K562 (cell line): Measurements from ENCODE around the gene NIFK. TPM values are rescaled to one million over a fixed set of nuclear protein-coding genes. Genes with fewer than 3 reads are reported as not detected.
A peak's percentile ranks its signal among the peaks of the same experiment; 100 is the strongest.

Experiments used
- CBFA2T3 ChIP-seq: fragments of 450-650 bp; IDR thresholded peaks from 2 replicates; pipeline ENCODE4 v1.6.1; 2017
- GABPB1 ChIP-seq: sonication (generic); formaldehyde crosslinking; IDR thresholded peaks from 2 replicates; pipeline ENCODE4 v1.8.0; 2022; ENCODE audit warnings: mild to moderate bottlenecking, missing genetic modification reagents
- HCFC1 ChIP-seq: IDR thresholded peaks from 2 replicates; pipeline ENCODE4 v1.6.1; 2012; ENCODE audit warnings: low read depth, low read length, improper control_type of control experiment
- HNRNPL ChIP-seq: fragments of 200-400 bp; formaldehyde crosslinking; IDR thresholded peaks from 2 replicates; pipeline ENCODE4 v1.6.1; 2017; ENCODE audit warnings: low read depth, mild to moderate bottlenecking, low read length
- JUND ChIP-seq, 2 experiments: IDR thresholded peaks; 2 replicates in 1 of 2; 3 replicates in 1 of 2; pipeline ENCODE4 v1.6.1; 2011; ENCODE audit warnings: borderline replicate concordance in 2 of 2, low read depth in 2 of 2, low read length in 2 of 2, improper control_type of control experiment in 1 of 2, missing biosample characterization in 1 of 2, missing genetic modification characterization in 1 of 2, missing genetic modification reagents in 1 of 2
- KDM1A ChIP-seq, 2 experiments: fragments of 450-650 bp; IDR thresholded peaks; 2 replicates each; pipeline ENCODE4 v1.6.1; 2016; ENCODE audit warnings: mild to moderate bottlenecking in 2 of 2
- SMAD2 ChIP-seq: fragments of 150-350 bp; IDR thresholded peaks from 2 replicates; pipeline ENCODE4 v1.6.1; 2014; ENCODE audit warnings: low read depth, mild to moderate bottlenecking, low read length
- TRIM24 ChIP-seq, 2 experiments: fragments of 450-650 bp; IDR thresholded peaks; 2 replicates each; pipeline ENCODE4 v1.6.1; 2016
- ZBTB11 ChIP-seq, 3 experiments: fragments of 200-800 bp in 1 of 3; fragments of 250-450 bp in 1 of 3; fragments of 450-650 bp in 1 of 3; sonication (Bioruptor Pico) in 1 of 3; sonication (Bioruptor generic) in 1 of 3; formaldehyde crosslinking in 1 of 3; IDR thresholded peaks; 2 replicates each; pipeline versions ENCODE4 v1.6.1 to v1.8.0; 2016 to 2022; ENCODE audit warnings: mild to moderate bottlenecking in 2 of 3, missing genetic modification characterization in 2 of 3, missing compliant biosample characterization in 1 of 3, moderate library complexity in 1 of 3
- ZNF23 ChIP-seq: fragments of 250-450 bp; sonication (Bioruptor Pico); IDR thresholded peaks from 2 replicates; pipeline ENCODE4 v1.4.0; 2020; ENCODE audit warnings: mild to moderate bottlenecking
- polyA plus RNA-seq, 8 experiments: library from polyadenylated mRNA; depleted of rRNA in 4 of 8; stranded (reverse) in 5 of 8; unstranded in 3 of 8; fragments of >200 nt; fragmentation: Nextera tagmentation in 2 of 8; fragmentation: Illumina TruSeq in 1 of 8; extraction: Ambion mirVana in 2 of 8; extraction: Trizol in 1 of 8; gene quantifications; 2 replicates each; pipeline versions ENCODE4 v1.2.1 to v1.2.3, GENCODE V29; 2011 to 2014; ENCODE audit warnings: inconsistent platforms in 1 of 8, missing spikeins in 1 of 8
- total RNA-seq, 7 experiments: library from RNA; depleted of rRNA in 6 of 7; stranded (reverse); fragments of >200 nt in 6 of 7; fragmentation: Illumina TruSeq in 2 of 7; extraction: Trizol in 2 of 7; gene quantifications; 2 replicates each; pipeline versions ENCODE4 v1.2.1 to v1.2.3, GENCODE V29; 2011 to 2021; ENCODE audit warnings: low replicate concordance in 1 of 7

The NIFK gene
- total and polyA plus RNA-seq, 9 of the 15 experiments (the other 6 are each of a cell fraction or from before 2014, with no cell fraction given) = 60.2 to 426 (median 183) TPM

- TF ChIP-seq ZBTB11 (CRISPR knock-in tag; IDR thresholded peaks at IDR 0.05) (peak in 1 of 3 experiments; percentile 57; a peak in 1 of 6 replicates), SMAD2 (no peak), CBFA2T3 (no peak), HNRNPL (no peak), JUND (IDR thresholded peaks at IDR 0.05; ENCODE audit: borderline replicate concordance, low read depth, low read length) (peak; percentile 62), JUND (tag; IDR thresholded peaks at IDR 0.05; ENCODE audit: borderline replicate concordance, low read depth, low read length) (peak; percentile 48; the same call in 1 of the 3 replicates), KDM1A (IDR thresholded peaks at IDR 0.05) (no peak), GABPB1 (peak; percentile 75; the same call in 1 of the 2 replicates), HCFC1 (peak; percentile 96), TRIM24 (IDR thresholded peaks at IDR 0.05) (peak in 1 of 2 experiments; percentile 29; a peak in 1 of 4 replicates), ZNF23 (CRISPR knock-in tag) (no peak)
Observed at GRCh38 chr2:121755237-121756111, 18.8 kb upstream of the NIFK start, which contains the start of gene TSN (continued).
